HG03060 (cell line): ENCODE results near the gene TMEM87B.
"Not testable (repeated sequence)": the region's sequence is repeated elsewhere in the genome, so short reads cannot be mapped to it uniquely, and the experiment has no call there.

Experiments
- ATAC-seq: cut with Tn5 transposase; IDR thresholded peaks from one replicate; pipeline ENCODE4 v1.9.1; 2021; ENCODE audit warnings: low read depth, moderate number of reproducible peaks; ENCODE audit not compliant: unreplicated experiment

Gene TMEM87B

GRCh38 chr2:112032689-112033465 lies 22.2 kb upstream of the TMEM87B start:
- ATAC-seq = no peak

- no peak for ATAC-seq
These were observed 21.5 kb upstream of the TMEM87B start for GRCh38 chr2:112033600-112033999.

GRCh38 chr2:112034924-112035323 lies 20.1 kb upstream of the TMEM87B start:
- ATAC-seq = no peak

GRCh38 chr2:112035786-112036185 lies 19.3 kb upstream of the TMEM87B start:
- no peak for ATAC-seq

- ATAC-seq = not testable (repeated sequence)
These were observed 15.5 kb upstream of the TMEM87B start for GRCh38 chr2:112039556-112039955.

GRCh38 chr2:112040066-112040465 lies 15.0 kb upstream of the TMEM87B start:
- not testable (repeated sequence) for ATAC-seq

GRCh38 chr2:112041460-112041859 lies 13.6 kb upstream of the TMEM87B start:
- ATAC-seq = not testable (repeated sequence)

- no peak for ATAC-seq
These were observed 9.5 kb upstream of the TMEM87B start for GRCh38 chr2:112045446-112046014.

- no peak for ATAC-seq
These were observed 8.8 kb upstream of the TMEM87B start for GRCh38 chr2:112046231-112046630.

GRCh38 chr2:112047537-112048235 lies 7.4 kb upstream of the TMEM87B start:
- ATAC-seq = no peak

GRCh38 chr2:112048236-112048592 lies 6.9 kb upstream of the TMEM87B start:
- ATAC-seq = no peak

- ATAC-seq = no peak
These were observed 6.2 kb upstream of the TMEM87B start for GRCh38 chr2:112048887-112049286.

- ATAC-seq = no peak
These were observed 4.8 kb upstream of the TMEM87B start for GRCh38 chr2:112050316-112050715.

- no peak for ATAC-seq
These were observed 887 bp upstream of the TMEM87B start for GRCh38 chr2:112053917-112054846.

GRCh38 chr2:112055730-112056625 lies 909 bp downstream of the TMEM87B start:
- no peak for ATAC-seq

- no peak for ATAC-seq
These were observed 1.5 kb downstream of the TMEM87B start for GRCh38 chr2:112056626-112056987.

- ATAC-seq = no peak
These were observed 4.6 kb downstream of the TMEM87B start for GRCh38 chr2:112059671-112060070.

GRCh38 chr2:112061299-112061698 lies 6.2 kb downstream of the TMEM87B start:
- no peak for ATAC-seq

- no peak for ATAC-seq
These were observed 6.8 kb downstream of the TMEM87B start for GRCh38 chr2:112061840-112062239.

- no peak for ATAC-seq
These were observed 7.8 kb downstream of the TMEM87B start for GRCh38 chr2:112062894-112063293.
